ENCODE data around the gene CPEB3.

The CPEB3 gene

GRCh38 chr10:92024700-92025099 is 266.2 kb downstream of the CPEB3 start:
- no peak for DNase-seq

- DNase-seq, result no peak
These were observed 276.3 kb downstream of the CPEB3 start for GRCh38 chr10:92014620-92015019.

GRCh38 chr10:92011560-92012214 is 279.2 kb downstream of the CPEB3 start:
- peak in 1 of 5 donors; percentile 21 for DNase-seq

GRCh38 chr10:92010047-92010735 is 280.7 kb downstream of the CPEB3 start:
- DNase-seq, result no peak

GRCh38 chr10:92009445-92009844 is 281.4 kb downstream of the CPEB3 start:
- DNase-seq, result no peak

- no peak for DNase-seq
These were observed 284.9 kb downstream of the CPEB3 start for GRCh38 chr10:92005978-92006377.

GRCh38 chr10:92003258-92003657 is 287.6 kb downstream of the CPEB3 start:
- no peak for DNase-seq

GRCh38 chr10:92001995-92002394 is 288.9 kb downstream of the CPEB3 start:
- no peak for DNase-seq

- DNase-seq, result no peak
These were observed 289.3 kb downstream of the CPEB3 start for GRCh38 chr10:92001581-92001980.

All from T-helper 1 cell (primary cell).